ENCODE results near the gene ALG2.

Gene ALG2

GRCh38 chr9:99216073-99216472 is 5.7 kb downstream of the ALG2 start:
- no peak overlapping the region for H3K4me3 ChIP-seq (replicated peaks; ENCODE audit: low read depth, low read length)
- TF ChIP-seq CTCF (IDR thresholded peaks at IDR 0.05; ENCODE audit: low read depth, low read length, missing control alignments): no peak
- no peak for DNase-seq (ENCODE audit: extremely low read depth, low read depth)

DNA sequence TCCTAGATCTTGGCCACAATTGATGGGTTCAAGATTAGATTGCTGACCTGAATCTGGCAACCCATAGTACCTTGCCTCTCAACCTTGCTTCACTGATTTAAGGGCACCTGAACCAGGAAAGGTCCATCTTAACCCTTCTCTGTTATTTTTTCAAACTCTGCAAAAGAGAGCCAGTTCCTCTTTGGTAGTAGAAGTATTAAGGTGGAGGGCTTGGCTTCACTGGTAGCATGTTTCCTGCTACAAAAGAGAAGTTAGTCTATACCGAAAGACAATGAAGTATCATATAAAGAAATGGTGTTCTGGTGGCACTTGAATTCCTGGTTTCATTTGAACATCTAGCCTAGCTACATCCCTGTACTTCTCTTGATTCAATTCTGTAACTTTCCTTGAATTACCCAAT is 8.5 kb downstream of the ALG2 start:
- H3K4me3 ChIP-seq (replicated peaks; ENCODE audit: low read depth, low read length): no peak overlapping the region
- no peak for TF ChIP-seq CTCF (IDR thresholded peaks at IDR 0.05; ENCODE audit: low read depth, low read length, missing control alignments)
- DNase-seq (ENCODE audit: extremely low read depth, low read depth): no peak

DNA sequence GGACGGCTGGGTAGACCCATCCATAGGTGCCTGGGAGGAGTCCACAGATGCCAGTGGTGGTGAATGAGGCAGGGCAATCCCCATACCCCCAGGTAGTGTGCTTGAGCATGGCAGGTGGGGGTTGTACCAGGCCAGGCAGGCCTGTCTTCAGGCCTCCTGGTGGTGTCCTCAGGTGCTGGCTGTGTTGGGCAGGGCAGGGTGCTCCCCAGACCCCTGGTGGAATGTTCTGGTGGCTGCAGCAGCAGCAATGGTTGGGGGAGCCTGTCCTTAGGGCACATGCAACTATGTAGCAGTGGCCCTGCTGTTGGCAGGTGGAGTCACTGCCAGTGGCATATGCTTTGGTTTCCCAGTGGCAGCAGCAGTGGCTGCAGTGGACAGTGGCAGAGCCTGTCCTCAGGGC is 10.0 kb downstream of the ALG2 start:
- H3K4me3 ChIP-seq (replicated peaks; ENCODE audit: low read depth, low read length): no peak overlapping the region
- TF ChIP-seq CTCF (IDR thresholded peaks at IDR 0.05; ENCODE audit: low read depth, low read length, missing control alignments): no peak
- DNase-seq (ENCODE audit: extremely low read depth, low read depth): no peak

- TF ChIP-seq CTCF (IDR thresholded peaks at IDR 0.05; ENCODE audit: low read depth, low read length, missing control alignments): no peak
- DNase-seq (ENCODE audit: extremely low read depth, low read depth): no peak
- H3K4me3 ChIP-seq (replicated peaks; ENCODE audit: low read depth, low read length): no peak overlapping the region
Observed at GRCh38 chr9:99210572-99210971, 11.2 kb downstream of the ALG2 start.

DNA sequence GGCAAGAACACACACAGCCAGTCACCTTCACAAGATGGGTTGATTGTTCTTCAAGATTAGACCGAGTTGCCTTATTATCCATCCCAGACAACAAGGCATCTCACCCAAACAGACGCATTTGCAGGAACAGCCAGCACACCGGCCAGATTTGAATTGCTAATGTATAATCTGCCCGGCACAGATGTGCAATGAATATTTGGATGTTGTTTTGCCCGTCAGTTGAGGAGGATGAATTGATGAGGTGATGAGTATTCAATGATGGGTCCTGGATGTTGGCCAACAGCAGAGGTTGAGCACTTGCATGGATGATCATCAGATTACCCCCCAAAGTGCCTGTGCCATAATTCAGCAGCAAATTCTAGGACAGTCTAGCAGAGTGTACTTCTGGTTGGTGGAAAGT is 20.1 kb downstream of the ALG2 start:
- no peak for TF ChIP-seq CTCF (IDR thresholded peaks at IDR 0.05; ENCODE audit: low read depth, low read length, missing control alignments)
- DNase-seq (ENCODE audit: extremely low read depth, low read depth): no peak
- no peak overlapping the region for H3K4me3 ChIP-seq (replicated peaks; ENCODE audit: low read depth, low read length)

DNA sequence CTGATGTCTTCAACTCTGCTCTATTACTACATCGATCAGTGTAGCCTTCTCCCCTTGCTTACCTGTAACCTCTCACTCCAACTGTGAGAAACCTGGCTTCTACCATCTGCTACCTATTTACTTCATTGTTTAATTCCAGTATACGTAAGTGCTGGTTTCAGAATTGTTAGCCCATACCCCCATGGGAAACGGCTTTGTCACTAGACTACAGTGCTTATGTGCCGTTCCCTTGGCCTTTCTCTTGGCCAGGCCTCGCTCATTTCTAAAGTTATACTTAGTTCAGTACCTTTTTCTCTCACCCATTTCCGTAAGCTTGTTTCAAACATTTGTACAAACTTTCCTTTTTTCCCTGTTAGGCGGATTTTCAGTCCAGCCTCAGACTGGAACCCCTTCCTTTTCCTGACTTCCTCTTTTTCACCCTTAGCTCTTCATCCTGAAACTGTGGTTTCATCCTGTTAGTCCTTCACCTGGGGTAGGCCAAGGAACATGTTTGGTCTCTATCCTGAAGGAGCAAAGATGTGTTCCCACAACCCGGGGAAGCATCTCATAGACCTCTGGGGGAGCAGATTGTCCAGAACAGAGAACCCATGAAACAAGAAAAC is 21.7 kb downstream of the ALG2 start:
- no peak for TF ChIP-seq CTCF (IDR thresholded peaks at IDR 0.05; ENCODE audit: low read depth, low read length, missing control alignments)
- no peak overlapping the region for H3K4me3 ChIP-seq (replicated peaks; ENCODE audit: low read depth, low read length)
- DNase-seq (ENCODE audit: extremely low read depth, low read depth): no peak

- TF ChIP-seq CTCF (IDR thresholded peaks at IDR 0.05; ENCODE audit: low read depth, low read length, missing control alignments): no peak
Observed at GRCh38 chr9:99197987-99198386, 23.8 kb downstream of the ALG2 start.

More at GRCh38 chr9:99197987-99198386, 23.8 kb downstream of the ALG2 start:
- no peak for DNase-seq (ENCODE audit: extremely low read depth, low read depth)
- no peak overlapping the region for H3K4me3 ChIP-seq (replicated peaks; ENCODE audit: low read depth, low read length)
